Thyroid gland (tissue), 4 donors: ENCODE data around the gene STRN3.

Experiments
- POLR2A ChIP-seq, 2 donors: fragments of 450-650 bp; IDR thresholded peaks; one replicate each; pipeline ENCODE4 v1.6.1; 2017; ENCODE audit warnings: antibody characterized with exemption in 2 of 2, mild to moderate bottlenecking in 2 of 2, moderate library complexity in 1 of 2
- TF ChIP-seq, protein P1 (sequence below), 6 experiments: fragments of 200-600 bp in 3 of 6; fragments of 450-650 bp in 3 of 6; sonication (generic) in 3 of 6; IDR thresholded peaks; one replicate each; pipeline ENCODE4 v1.5.1; 2016 to 2019; ENCODE audit warnings: antibody characterized with exemption in 6 of 6, mild to moderate bottlenecking in 2 of 6, inconsistent platforms in 1 of 6, moderate library complexity in 1 of 6

DNA sequence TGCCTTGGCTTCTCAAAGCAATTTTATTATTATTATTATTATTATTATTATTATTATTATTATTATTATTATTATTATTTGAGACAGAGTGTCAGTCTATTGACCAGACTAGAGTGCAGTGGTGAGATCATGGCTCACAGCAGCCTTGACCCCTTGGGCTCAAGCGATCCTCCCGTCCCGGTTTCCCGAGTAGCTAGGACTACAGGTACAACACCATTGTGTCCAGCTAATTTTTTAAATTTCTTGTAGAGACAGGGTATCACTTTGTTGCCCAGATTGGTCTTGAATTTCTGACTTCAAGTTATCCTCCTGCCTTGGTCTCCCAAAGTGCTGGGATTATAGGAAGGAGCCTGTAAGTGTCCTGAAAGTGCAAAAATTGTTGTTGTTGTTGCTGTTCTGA is 12.3 kb downstream of the STRN3 start:
- TF ChIP-seq POLR2A (IDR thresholded peaks at IDR 0.05), result no peak
- TF ChIP-seq, protein P1, sequence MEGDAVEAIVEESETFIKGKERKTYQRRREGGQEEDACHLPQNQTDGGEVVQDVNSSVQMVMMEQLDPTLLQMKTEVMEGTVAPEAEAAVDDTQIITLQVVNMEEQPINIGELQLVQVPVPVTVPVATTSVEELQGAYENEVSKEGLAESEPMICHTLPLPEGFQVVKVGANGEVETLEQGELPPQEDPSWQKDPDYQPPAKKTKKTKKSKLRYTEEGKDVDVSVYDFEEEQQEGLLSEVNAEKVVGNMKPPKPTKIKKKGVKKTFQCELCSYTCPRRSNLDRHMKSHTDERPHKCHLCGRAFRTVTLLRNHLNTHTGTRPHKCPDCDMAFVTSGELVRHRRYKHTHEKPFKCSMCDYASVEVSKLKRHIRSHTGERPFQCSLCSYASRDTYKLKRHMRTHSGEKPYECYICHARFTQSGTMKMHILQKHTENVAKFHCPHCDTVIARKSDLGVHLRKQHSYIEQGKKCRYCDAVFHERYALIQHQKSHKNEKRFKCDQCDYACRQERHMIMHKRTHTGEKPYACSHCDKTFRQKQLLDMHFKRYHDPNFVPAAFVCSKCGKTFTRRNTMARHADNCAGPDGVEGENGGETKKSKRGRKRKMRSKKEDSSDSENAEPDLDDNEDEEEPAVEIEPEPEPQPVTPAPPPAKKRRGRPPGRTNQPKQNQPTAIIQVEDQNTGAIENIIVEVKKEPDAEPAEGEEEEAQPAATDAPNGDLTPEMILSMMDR (IDR thresholded peaks at IDR 0.05), result no peak
